ENCODE results near the gene MIB2.

MIB2 gene

DNA sequence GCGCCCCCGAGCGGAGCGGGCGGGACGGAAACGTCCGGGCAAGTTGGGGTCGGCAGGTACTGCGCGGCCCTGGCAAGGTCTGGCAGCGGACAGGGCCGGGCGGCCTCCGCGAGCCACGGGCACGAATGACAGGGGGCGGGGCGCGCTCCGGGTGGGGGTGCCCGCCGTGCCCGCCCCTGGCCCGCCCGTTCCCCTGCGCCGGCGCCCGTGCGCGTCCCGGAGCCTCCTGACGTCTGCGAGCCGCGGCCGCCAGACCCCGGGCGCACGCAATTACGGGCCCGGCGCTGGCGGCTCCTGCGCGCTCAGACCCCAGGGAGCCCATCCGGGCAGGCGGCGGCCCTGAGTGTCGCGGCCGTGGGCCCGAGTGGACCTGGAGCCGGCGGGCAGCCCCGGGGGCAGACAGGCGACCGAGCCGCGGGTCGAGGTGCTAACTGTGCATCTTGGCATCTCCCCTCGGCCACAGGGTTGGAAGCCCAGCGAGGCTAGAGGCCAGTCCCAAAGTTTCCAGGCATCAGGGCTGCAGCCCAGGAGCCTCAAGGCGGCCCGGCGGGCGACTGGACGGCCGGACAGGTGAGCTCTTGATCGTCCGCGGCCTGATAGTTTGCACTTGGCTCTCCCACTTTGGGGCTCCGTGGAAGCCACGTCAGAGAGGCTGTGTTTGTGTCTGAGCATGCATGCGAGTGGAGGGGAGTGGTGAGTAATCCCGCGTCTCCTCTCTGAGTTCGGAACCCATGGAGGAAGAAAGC is 918 bp downstream of the MIB2 start:
- no peak for DNase-seq

DNA sequence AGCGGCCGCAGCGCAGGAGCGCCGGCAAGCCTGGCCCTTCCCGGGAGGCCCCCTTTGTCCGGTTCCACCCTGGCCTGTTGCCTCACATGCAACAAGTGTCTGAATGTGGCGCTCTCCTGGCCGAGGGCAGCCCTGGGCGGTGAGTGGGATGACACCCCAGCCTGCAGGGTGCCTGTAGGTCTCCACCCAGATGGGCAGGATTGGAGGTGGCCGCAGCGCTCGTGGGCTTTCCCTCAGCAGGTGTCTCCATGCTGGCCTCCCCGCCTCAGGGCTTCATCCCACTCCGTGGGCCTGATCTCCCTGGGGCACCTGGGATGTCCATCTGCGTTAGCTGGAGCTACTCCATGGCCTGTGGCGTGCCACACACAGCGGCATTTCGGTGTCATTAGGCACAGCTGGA is 1.5 kb downstream of the MIB2 start:
- no peak for DNase-seq

DNA sequence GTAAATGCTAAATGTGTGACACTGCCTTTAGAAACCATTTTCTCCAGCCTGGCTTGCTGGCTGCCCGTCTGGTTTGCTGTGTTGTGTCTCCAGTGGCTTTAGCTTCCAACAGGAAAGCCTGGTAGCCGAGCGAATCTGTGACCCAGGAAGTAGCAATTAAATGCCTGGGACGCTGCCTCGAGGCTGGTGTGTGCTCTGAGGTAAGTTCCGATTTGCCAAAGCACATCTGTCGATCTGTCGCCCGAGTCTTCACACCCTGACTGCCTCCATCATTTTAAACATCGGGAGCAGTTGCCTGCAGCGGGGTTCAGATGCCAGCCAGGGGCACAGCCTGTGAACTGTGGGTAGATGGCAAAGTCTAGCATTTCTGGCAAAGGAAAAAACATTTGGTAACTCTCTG is 2.2 kb downstream of the MIB2 start:
- DNase-seq: no peak

DNA sequence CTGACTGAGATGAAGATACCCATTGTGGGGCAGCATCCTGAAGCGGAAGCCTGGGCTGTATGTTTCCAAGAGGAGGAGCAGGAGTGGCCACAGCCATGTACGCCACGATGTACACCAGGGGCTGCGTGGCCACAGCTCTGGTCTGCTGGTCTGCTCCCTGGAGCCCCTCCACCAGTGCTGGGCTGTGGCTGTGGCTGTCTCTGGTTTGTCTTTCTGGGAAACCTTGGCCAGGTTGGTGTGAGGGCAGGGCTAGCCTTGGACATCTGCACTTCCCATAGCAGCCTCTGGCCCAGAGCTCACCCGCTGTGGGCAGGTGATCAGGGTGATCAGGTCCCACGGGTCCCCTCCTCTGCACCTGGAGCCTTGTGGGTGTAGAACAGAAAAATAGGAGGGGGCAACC is 2.6 kb downstream of the MIB2 start:
- DNase-seq: no peak

- no peak for DNase-seq
Measured at GRCh38 chr1:1618396-1619068, 3.2 kb downstream of the MIB2 start.

DNA sequence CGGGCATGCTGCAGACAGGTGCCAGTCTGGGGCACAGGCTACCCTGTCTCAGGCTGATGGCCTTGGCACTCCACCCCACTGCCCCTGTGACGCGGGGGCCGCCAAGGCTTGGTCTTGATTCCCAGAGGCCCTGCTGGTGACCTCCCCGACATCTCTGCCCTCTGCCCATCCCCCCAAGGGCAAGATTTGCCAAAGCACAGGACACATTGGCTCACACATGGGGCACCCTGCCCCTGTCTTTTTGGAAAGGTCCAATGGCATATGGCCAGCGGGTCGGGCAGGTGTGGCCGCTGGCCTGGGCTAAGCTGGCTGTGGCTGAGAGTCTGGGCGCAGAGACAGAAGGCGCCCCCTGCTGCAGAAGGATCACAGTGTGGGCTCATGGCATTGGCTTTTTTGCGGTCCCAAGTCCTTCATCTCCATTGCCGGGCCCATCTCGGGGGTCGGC is 4.6 kb downstream of the MIB2 start:
- DNase-seq: no peak

- no peak for DNase-seq
Measured at GRCh38 chr1:1620433-1621139, 5.3 kb downstream of the MIB2 start.

- no peak for DNase-seq
Measured at GRCh38 chr1:1621173-1622009, 6.1 kb downstream of the MIB2 start.

DNA sequence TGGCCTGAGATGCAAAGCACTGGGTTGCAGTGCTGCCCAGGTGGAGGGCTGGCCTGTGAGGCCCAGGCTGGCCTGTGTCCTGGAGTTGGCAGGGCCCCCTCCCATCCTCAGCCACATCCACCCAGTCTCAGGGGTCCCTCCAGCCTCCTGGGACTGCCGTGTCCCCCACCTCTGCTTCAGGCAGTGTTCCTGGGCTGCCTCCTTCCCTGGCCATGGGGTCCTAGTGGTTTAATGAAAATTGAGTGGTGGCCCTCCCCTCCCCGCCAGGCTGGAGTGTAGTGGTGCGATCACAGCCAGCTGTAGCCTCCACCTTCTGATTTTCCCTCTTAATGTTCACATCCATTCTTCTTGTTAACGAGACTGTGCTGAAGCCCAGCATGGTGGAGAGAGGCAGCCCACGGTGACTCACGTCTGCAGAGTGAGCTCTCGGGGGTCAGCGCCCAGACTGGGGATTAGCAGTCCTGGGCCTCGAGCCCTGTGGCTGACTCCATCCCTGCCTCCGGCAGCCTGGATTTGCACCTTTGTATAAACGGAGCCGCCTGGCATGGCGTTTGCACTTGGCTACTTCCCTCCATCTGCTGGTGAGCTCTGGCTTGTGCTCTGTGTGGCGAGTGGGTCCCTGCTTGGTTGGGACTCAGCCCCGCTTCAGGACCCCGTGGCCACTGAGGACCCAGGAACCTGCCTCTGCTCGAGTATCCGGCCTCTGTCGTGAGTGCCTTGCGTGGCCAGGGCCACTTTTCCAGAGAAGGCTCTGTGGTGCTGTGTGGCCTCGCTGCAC is 6.9 kb downstream of the MIB2 start:
- no peak for DNase-seq

DNA sequence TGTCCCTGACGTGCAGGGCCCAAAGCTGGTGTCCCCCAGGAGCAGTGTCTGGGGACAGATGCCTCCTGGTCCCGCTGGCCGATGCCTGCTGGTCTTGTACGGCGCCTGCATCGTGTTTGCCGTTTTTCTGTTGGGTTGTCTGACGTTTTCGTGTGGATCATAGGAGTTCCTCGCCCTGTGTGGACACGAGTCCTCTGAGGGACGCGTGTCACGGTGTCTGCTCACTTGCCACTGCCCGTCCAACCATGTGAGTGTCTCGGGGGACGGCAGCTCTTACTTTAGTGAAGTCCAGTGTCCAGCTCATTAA is 7.4 kb downstream of the MIB2 start:
- DNase-seq: no peak

DNA sequence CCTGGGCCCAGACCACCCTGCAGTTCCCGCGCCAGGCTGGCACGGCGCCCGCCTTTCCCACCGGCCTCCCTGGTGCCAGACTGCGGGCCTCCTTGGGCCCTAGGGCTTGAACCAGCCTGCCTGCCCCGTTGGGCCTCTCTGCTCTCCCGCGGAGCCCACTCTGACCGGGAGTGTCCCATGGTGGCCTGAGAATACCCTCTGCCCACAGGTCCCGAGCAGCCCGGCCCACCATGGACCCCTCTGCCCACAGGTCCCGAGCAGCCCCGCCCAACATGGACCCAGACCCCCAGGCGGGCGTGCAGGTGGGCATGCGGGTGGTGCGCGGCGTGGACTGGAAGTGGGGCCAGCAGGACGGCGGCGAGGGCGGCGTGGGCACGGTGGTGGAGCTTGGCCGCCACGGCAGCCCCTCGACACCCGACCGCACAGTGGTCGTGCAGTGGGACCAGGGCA is 7.9 kb downstream of the MIB2 start:
- DNase-seq: no peak

- DNase-seq: no peak
Measured at GRCh38 chr1:1623631-1624442, 8.5 kb downstream of the MIB2 start.

DNA sequence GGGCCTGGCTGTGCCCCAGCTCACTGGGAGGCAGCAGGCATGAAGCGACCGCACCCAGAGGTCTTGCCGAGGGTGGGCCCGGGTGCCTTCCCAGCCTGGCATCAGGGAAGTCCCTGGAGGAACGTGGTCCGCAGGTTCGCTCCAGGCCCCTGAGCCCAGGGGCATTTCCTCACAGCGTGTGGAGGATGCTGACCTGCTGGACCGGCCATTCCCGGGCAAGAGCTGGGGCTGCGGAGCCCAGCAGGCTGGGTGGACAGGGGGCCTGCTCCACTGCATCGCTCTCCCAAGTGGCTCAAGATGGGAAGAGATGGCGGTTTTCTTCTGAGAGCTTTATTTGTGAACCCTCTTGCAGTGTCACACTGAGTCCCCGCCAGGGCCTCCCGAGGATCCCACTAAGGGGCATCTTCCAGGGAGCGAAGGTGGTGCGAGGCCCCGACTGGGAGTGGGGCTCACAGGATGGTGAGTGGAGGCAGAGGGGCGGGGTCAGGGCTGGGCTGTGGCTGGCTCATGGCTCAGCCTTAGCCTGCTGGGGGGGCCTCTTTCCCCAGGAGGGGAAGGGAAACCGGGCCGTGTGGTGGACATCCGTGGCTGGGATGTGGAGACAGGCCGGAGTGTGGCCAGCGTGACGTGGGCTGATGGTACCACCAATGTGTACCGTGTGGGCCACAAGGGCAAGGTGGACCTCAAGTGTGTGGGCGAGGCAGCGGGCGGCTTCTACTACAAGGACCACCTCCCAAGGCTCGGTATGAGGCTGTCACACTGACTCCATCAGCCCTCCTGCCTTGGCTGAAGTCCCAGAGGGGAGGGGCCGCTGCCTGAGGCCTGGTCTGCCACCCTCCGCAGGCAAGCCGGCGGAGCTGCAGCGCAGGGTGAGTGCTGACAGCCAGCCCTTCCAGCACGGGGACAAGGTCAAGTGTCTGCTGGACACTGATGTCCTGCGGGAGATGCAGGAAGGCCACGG is 9.4 kb downstream of the MIB2 start:
- DNase-seq: no peak

DNA sequence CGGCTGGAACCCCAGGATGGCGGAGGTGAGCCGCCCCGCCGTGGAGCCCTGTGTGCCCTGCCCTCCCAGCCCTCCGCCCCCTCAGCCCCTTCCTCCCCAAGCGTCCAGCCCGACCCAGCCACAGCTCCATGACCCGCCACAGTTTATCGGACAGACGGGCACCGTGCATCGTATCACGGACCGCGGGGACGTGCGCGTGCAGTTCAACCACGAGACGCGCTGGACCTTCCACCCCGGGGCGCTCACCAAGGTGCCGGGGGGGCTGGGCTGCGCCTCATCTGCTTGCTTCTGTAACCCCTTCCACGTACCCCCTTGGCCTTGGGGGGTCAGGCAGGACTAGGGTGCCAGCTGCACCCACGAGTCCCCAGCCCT is 10.1 kb downstream of the MIB2 start:
- no peak for DNase-seq

- DNase-seq: no peak
Measured at GRCh38 chr1:1625824-1626206, 10.5 kb downstream of the MIB2 start.

DNA sequence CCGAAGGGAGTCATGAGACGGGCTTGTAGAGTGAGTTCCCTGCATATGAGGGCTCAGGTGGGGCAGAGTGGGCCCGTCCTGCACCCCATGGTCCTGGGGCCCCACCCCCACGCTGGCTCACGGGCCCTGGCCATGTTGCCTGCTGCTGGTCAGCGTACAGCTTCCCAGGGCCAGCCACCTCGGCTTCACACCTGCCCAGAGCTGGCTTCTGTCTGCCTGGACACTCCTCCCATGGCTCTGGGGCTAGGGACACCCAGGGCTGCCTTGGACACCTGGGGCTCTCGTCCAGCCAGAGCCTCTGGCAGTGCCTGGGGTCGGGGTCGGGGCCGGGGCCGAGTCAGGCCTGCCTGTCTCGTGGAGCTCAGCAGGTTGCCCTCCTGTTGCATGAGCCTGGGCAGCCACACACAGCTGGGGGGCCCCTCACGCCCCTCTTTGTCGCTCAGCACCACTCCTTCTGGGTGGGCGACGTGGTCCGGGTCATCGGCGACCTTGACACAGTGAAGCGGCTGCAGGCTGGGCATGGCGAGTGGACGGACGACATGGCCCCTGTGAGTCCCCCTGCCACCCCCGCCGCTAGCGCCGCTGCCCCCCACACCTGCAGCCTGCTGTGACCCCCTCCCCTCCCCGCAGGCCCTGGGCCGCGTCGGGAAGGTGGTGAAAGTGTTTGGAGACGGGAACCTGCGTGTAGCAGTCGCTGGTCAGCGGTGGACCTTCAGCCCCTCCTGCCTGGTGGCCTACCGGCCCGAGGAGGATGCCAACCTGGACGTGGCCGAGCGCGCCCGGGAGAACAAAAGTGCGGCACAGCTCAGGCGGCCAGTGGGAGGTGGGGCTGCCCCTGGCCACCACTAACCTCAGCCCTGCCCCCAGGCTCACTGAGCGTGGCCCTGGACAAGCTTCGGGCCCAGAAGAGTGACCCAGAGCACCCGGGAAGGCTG is 11.2 kb downstream of the MIB2 start:
- no peak for DNase-seq

GRCh38 chr1:1627261-1627828 is 12.0 kb downstream of the MIB2 start:
- no peak for DNase-seq

DNA sequence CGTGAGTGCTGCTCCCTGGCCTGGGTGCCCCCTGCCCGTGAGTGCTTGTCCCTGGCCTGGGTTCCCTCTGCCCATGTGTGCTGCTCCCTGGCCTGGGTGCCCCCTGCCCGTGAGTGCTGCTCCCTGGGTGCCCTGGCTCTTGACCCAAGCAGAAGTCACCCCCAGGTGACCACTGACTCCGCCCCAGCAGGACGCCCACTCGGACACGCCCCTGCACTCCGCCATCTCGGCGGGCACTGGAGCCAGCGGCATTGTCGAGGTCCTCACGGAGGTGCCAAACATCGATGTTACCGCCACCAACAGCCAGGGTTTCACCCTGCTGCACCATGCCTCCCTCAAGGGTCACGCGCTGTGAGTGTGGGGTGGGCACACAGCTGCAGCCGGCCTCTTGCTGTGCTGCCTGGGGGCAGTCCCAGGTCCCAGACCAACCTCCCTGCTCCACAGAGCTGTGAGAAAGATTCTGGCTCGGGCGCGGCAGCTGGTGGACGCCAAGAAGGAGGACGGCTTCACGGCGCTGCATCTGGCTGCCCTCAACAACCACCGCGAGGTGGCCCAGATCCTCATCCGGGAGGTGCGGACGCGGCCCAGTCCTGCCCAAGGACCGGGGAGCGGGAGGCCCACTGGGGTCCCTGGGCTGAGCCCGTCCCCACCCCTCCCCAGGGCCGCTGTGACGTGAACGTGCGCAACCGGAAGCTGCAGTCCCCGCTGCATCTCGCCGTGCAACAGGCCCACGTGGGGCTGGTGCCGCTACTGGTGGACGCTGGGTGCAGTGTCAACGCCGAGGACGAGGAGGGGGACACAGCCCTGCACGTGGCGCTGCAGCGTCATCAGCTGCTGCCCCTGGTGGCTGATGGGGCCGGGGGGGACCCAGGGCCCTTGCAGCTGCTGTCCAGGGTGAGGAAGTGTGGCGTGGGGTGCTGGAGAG is 12.8 kb downstream of the MIB2 start:
- DNase-seq: no peak

Measured in NCI-H1105 treated with DMSO at 0.1 percent for 48 hours (cell line).